ENCODE data around the gene MST1. TPM values are rescaled to one million over a fixed set of nuclear protein-coding genes. Genes with fewer than 3 reads are reported as not detected.

The MST1 gene
- total RNA-seq, 5 donors from 2014 or later (not counting 1 experiment from before 2014, with no cell fraction given) = 9.9 to 16.1 (median 12.6) TPM

DNA sequence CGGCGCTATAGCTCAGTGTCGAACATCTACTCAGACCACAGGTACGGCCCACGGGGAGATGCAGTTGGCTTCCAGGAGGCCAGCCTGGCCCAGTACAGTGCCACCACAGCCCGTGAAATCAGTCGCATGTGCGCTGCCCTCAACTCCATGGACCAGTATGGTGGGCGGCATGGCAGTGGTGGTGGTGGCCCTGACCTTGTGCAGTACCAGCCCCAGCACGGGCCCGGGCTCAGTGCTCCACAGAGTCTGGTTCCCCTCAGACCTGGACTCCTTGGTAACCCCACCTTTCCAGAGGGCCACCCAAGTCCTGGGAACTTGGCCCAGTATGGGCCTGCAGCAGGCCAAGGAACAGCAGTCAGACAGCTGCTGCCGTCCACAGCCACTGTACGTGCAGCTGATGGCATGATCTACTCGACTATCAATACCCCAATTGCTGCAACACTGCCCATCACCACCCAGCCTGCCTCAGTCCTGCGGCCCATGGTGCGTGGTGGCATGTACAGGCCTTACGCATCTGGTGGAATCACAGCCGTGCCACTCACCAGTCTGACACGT is 33.5 kb downstream of the MST1 start:
- Mint-ChIP-seq H3K27me3 (peaks cover 4 to 17% of the 10 kb centered on the region in 2 donors), H3K36me3 (no peaks in the 10 kb centered on the region), H3K4me1 (peaks cover 0 to 4% (median 0%) of the 10 kb centered on the region in 3 donors), H3K9me3 (no peaks in the 10 kb centered on the region), H3K4me3 (no peak overlapping the region), H3K27ac (no peak overlapping the region)
- ChIA-PET POLR2A (no interaction called here), CTCF (no interaction called here)
- Histone ChIP-seq H3K9me3 (no peaks in the 10 kb centered on the region), H3K4me1 (ENCODE audit: control insufficient read depth in 1 of 2, extremely low read depth in 1 of 2, insufficient read depth in 2 of 2, low read length in 2 of 2) (no peaks in the 10 kb centered on the region), H3K4me3 (ENCODE audit: control insufficient read depth in 1 of 2, extremely low read depth in 1 of 2, low read length in 1 of 2) (no peak overlapping the region), H3K27ac (ENCODE audit: low read length) (no peak overlapping the region), H3K27me3 (replicated peaks in 1 of 2; ENCODE audit: control insufficient read depth in 2 of 2, extremely low read depth in 1 of 2, insufficient read depth in 2 of 2, low read length in 1 of 2) (peaks cover 0 to 24% of the 10 kb centered on the region in 2 experiments), H3K36me3 (ENCODE audit: control insufficient read depth in 2 of 2, extremely low read depth in 1 of 2, insufficient read depth in 1 of 2, low read length in 1 of 2) (no peaks in the 10 kb centered on the region)
- no peak for DNase-seq
- 95% methylated on average over 19 of the region's 19 CpGs for WGBS (ENCODE audit: insufficient coverage)
- ATAC-seq (replicated peaks in 1 of 4) = no peak

DNA sequence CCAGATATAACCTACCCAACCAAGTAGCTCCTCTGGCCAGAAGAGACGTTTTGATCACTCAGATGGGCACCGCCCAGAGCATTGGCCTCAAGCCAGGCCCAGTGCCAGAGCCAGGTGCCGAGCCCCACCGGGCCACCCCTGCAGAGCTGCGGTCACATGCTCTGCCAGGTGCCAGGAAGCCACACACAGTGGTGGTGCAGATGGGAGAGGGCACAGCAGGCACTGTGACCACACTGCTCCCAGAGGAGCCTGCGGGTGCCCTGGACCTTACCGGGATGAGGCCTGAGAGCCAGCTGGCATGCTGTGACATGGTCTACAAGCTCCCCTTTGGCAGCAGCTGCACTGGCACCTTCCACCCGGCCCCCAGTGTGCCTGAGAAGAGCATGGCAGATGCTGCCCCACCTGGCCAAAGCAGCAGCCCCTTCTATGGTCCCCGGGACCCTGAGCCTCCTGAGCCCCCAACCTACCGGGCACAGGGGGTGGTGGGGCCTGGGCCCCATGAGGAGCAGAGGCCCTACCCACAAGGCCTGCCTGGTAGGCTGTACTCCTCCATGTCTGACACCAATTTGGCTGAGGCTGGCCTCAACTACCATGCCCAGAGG is 34.2 kb downstream of the MST1 start:
- H3K4me1 Mint-ChIP-seq = peaks cover 0 to 4% (median 0%) of the 10 kb centered on the region in 3 donors
- no peaks in the 10 kb centered on the region for H3K36me3 Mint-ChIP-seq
- H3K4me3 ChIP-seq (ENCODE audit: control insufficient read depth in 1 of 2, extremely low read depth in 1 of 2, low read length in 1 of 2) = no peak overlapping the region
- peaks cover 4 to 17% of the 10 kb centered on the region in 2 donors for H3K27me3 Mint-ChIP-seq
- WGBS (ENCODE audit: insufficient coverage) = 31% methylated on average over 9 of the region's 10 CpGs
- H3K27ac Mint-ChIP-seq = no peak overlapping the region
- no peak overlapping the region for H3K4me3 Mint-ChIP-seq
- no peaks in the 10 kb centered on the region for H3K9me3 Mint-ChIP-seq
- peaks cover 0 to 18% of the 10 kb centered on the region in 2 experiments for H3K27me3 ChIP-seq (replicated peaks in 1 of 2; ENCODE audit: control insufficient read depth in 2 of 2, extremely low read depth in 1 of 2, insufficient read depth in 2 of 2, low read length in 1 of 2)
- H3K36me3 ChIP-seq (ENCODE audit: control insufficient read depth in 2 of 2, extremely low read depth in 1 of 2, insufficient read depth in 1 of 2, low read length in 1 of 2) = no peaks in the 10 kb centered on the region
- H3K9me3 ChIP-seq = no peaks in the 10 kb centered on the region
- DNase-seq = no peak
- ChIA-PET CTCF (no interaction called here), POLR2A (no interaction called here)
- no peak overlapping the region for H3K27ac ChIP-seq (ENCODE audit: low read length)
- no peak for ATAC-seq (replicated peaks in 1 of 4)
- no peaks in the 10 kb centered on the region for H3K4me1 ChIP-seq (ENCODE audit: control insufficient read depth in 1 of 2, extremely low read depth in 1 of 2, insufficient read depth in 2 of 2, low read length in 2 of 2)

DNA sequence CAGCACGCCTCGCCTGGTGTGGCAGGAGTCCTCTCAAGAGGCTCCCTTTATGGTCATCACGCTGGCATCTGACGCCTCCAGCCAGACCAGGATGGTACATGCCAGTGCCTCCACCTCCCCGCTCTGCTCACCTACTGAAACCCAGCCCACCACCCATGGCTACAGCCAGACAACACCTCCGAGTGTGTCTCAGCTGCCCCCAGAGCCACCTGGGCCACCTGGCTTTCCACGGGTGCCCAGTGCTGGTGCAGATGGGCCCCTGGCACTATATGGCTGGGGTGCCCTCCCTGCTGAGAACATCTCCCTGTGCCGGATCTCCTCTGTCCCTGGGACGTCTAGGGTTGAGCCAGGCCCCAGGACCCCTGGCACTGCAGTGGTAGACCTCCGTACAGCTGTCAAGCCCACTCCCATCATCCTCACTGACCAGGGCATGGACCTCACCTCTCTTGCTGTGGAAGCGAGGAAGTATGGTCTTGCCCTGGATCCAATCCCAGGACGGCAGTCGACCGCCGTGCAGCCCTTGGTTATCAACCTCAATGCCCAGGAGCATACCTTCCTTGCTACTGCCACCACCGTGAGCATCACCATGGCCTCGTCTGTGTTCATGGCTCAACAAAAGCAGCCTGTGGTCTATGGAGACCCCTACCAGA is 35.0 kb downstream of the MST1 start:
- no peaks in the 10 kb centered on the region for H3K9me3 Mint-ChIP-seq
- H3K9me3 ChIP-seq = no peaks in the 10 kb centered on the region
- H3K4me3 ChIP-seq (ENCODE audit: control insufficient read depth in 1 of 2, extremely low read depth in 1 of 2, low read length in 1 of 2) = no peak overlapping the region
- H3K27ac ChIP-seq (ENCODE audit: low read length) = no peak overlapping the region
- H3K27me3 Mint-ChIP-seq = peaks cover 4 to 17% of the 10 kb centered on the region in 2 donors
- ATAC-seq (replicated peaks in 1 of 4) = no peak
- peaks cover 0 to 4% (median 0%) of the 10 kb centered on the region in 3 donors for H3K4me1 Mint-ChIP-seq
- H3K36me3 Mint-ChIP-seq = no peaks in the 10 kb centered on the region
- H3K27me3 ChIP-seq (replicated peaks in 1 of 2; ENCODE audit: control insufficient read depth in 2 of 2, extremely low read depth in 1 of 2, insufficient read depth in 2 of 2, low read length in 1 of 2) = peaks cover 0 to 17% of the 10 kb centered on the region in 2 experiments
- CTCF ChIA-PET = no interaction called here
- H3K4me3 Mint-ChIP-seq = no peak overlapping the region
- no peaks in the 10 kb centered on the region for H3K36me3 ChIP-seq (ENCODE audit: control insufficient read depth in 2 of 2, extremely low read depth in 1 of 2, insufficient read depth in 1 of 2, low read length in 1 of 2)
- no peak for DNase-seq
- POLR2A ChIA-PET = no interaction called here
- 78% methylated on average over 14 of the region's 17 CpGs for WGBS (ENCODE audit: insufficient coverage)
- H3K4me1 ChIP-seq (ENCODE audit: control insufficient read depth in 1 of 2, extremely low read depth in 1 of 2, insufficient read depth in 2 of 2, low read length in 2 of 2) = no peaks in the 10 kb centered on the region
- no peak overlapping the region for H3K27ac Mint-ChIP-seq

DNA sequence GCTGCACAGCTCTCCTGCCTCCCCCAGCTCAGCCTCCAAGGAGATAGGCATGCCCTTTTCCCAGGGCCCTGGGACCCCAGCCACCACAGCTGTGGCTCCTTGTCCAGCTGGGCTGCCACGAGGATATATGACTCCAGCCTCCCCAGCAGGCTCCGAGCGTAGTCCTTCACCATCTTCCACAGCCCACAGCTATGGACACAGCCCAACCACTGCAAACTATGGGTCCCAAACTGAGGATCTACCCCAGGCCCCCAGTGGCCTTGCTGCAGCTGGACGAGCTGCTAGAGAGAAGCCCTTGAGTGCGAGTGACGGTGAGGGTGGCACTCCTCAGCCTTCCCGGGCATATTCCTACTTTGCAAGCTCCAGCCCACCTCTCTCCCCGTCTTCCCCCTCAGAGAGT is 35.7 kb downstream of the MST1 start:
- Histone ChIP-seq H3K4me1 (ENCODE audit: control insufficient read depth in 1 of 2, extremely low read depth in 1 of 2, insufficient read depth in 2 of 2, low read length in 2 of 2) (no peaks in the 10 kb centered on the region), H3K9me3 (no peaks in the 10 kb centered on the region), H3K27me3 (replicated peaks in 1 of 2; ENCODE audit: control insufficient read depth in 2 of 2, extremely low read depth in 1 of 2, insufficient read depth in 2 of 2, low read length in 1 of 2) (peaks cover 0 to 17% of the 10 kb centered on the region in 2 experiments), H3K27ac (ENCODE audit: low read length) (no peak overlapping the region), H3K36me3 (ENCODE audit: control insufficient read depth in 2 of 2, extremely low read depth in 1 of 2, insufficient read depth in 1 of 2, low read length in 1 of 2) (no peaks in the 10 kb centered on the region), H3K4me3 (ENCODE audit: control insufficient read depth in 1 of 2, extremely low read depth in 1 of 2, low read length in 1 of 2) (no peak overlapping the region)
- H3K4me3 Mint-ChIP-seq = no peak overlapping the region
- no peak overlapping the region for H3K27ac Mint-ChIP-seq
- no peaks in the 10 kb centered on the region for H3K9me3 Mint-ChIP-seq
- DNase-seq = no peak
- ChIA-PET CTCF (no interaction called here), POLR2A (no interaction called here)
- ATAC-seq (replicated peaks in 1 of 4) = no peak
- H3K4me1 Mint-ChIP-seq = peaks cover 0 to 4% (median 0%) of the 10 kb centered on the region in 3 donors
- WGBS (ENCODE audit: insufficient coverage) = 89% methylated on average over 8 of the region's 8 CpGs
- H3K27me3 Mint-ChIP-seq = peaks cover 4 to 17% of the 10 kb centered on the region in 2 donors
- H3K36me3 Mint-ChIP-seq = no peaks in the 10 kb centered on the region

DNA sequence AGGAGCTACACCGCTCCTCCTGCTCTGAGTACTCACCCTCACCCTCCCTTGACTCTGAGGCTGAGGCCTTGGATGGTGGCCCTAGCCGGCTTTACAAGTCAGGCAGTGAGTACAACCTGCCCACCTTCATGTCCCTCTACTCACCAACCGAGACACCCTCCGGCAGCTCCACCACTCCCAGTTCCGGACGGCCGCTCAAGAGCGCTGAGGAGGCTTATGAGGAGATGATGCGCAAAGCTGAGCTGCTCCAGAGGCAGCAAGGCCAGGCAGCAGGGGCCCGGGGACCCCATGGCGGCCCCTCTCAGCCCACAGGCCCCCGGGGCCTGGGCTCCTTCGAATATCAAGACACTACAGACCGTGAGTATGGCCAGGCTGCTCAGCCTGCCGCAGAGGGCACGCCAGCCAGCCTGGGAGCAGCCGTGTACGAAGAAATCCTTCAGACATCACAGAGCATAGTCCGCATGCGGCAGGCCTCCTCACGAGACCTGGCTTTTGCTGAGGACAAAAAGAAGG is 36.3 kb downstream of the MST1 start:
- ChIA-PET CTCF (no interaction called here), POLR2A (no interaction called here)

DNA sequence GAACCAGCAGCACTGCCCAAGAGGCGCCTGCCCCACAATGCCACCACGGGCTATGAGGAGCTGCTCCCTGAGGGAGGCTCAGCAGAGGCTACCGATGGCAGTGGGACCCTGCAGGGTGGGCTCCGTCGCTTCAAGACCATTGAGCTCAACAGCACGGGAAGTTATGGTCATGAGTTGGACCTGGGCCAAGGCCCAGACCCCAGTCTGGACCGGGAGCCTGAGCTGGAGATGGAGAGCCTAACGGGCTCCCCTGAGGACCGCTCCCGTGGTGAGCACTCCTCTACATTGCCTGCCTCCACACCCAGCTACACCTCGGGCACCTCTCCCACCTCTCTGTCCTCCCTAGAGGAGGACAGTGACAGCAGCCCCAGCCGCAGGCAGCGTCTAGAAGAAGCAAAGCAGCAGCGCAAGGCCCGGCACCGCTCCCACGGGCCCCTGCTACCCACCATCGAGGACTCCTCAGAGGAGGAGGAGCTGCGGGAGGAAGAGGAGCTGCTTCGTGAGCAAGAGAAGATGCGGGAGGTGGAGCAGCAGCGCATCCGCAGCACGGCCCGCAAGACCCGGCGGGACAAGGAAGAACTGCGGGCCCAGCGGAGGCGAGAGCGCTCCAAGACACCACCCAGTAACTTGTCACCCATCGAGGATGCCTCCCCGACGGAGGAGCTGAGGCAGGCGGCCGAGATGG is 36.9 kb downstream of the MST1 start:
- no peaks in the 10 kb centered on the region for H3K9me3 Mint-ChIP-seq
- no peak overlapping the region for H3K4me3 ChIP-seq (ENCODE audit: control insufficient read depth in 1 of 2, extremely low read depth in 1 of 2, low read length in 1 of 2)

More for the DNA sequence above, 36.3 kb downstream of the MST1 start:
- H3K36me3 ChIP-seq (ENCODE audit: control insufficient read depth in 2 of 2, extremely low read depth in 1 of 2, insufficient read depth in 1 of 2, low read length in 1 of 2) = no peaks in the 10 kb centered on the region
- Mint-ChIP-seq H3K36me3 (no peaks in the 10 kb centered on the region), H3K4me1 (peaks cover 0 to 4% (median 0%) of the 10 kb centered on the region in 3 donors), H3K9me3 (no peaks in the 10 kb centered on the region), H3K27me3 (peaks cover 4 to 16% of the 10 kb centered on the region in 2 donors), H3K4me3 (no peak overlapping the region), H3K27ac (no peak overlapping the region)
- 89% methylated on average over 19 of the region's 21 CpGs for WGBS (ENCODE audit: insufficient coverage)
- H3K27ac ChIP-seq (ENCODE audit: low read length) = no peak overlapping the region
- H3K27me3 ChIP-seq (replicated peaks in 1 of 2; ENCODE audit: control insufficient read depth in 2 of 2, extremely low read depth in 1 of 2, insufficient read depth in 2 of 2, low read length in 1 of 2) = peaks cover 0 to 17% of the 10 kb centered on the region in 2 experiments
- no peak overlapping the region for H3K4me3 ChIP-seq (ENCODE audit: control insufficient read depth in 1 of 2, extremely low read depth in 1 of 2, low read length in 1 of 2)
- no peaks in the 10 kb centered on the region for H3K9me3 ChIP-seq
- ATAC-seq (replicated peaks in 1 of 4) (no peak), DNase-seq (no peak)
- no peaks in the 10 kb centered on the region for H3K4me1 ChIP-seq (ENCODE audit: control insufficient read depth in 1 of 2, extremely low read depth in 1 of 2, insufficient read depth in 2 of 2, low read length in 2 of 2)

More for the DNA sequence above, 36.9 kb downstream of the MST1 start:
- Mint-ChIP-seq H3K27me3 (peaks cover 4 to 11% of the 10 kb centered on the region in 2 donors), H3K27ac (no peak overlapping the region), H3K4me3 (no peak overlapping the region), H3K36me3 (no peaks in the 10 kb centered on the region), H3K4me1 (peaks cover 0 to 4% (median 0%) of the 10 kb centered on the region in 3 donors)
- ATAC-seq (replicated peaks in 1 of 4) = no peak
- Histone ChIP-seq H3K27ac (ENCODE audit: low read length) (no peak overlapping the region), H3K4me1 (ENCODE audit: control insufficient read depth in 1 of 2, extremely low read depth in 1 of 2, insufficient read depth in 2 of 2, low read length in 2 of 2) (no peaks in the 10 kb centered on the region), H3K9me3 (no peaks in the 10 kb centered on the region), H3K36me3 (ENCODE audit: control insufficient read depth in 2 of 2, extremely low read depth in 1 of 2, insufficient read depth in 1 of 2, low read length in 1 of 2) (no peaks in the 10 kb centered on the region), H3K27me3 (replicated peaks in 1 of 2; ENCODE audit: control insufficient read depth in 2 of 2, extremely low read depth in 1 of 2, insufficient read depth in 2 of 2, low read length in 1 of 2) (peaks cover 0 to 17% of the 10 kb centered on the region in 2 experiments)
- 87% methylated on average over 30 of the region's 36 CpGs for WGBS (ENCODE audit: insufficient coverage)
- CTCF ChIA-PET = no interaction called here
- DNase-seq = no peak
- POLR2A ChIA-PET = no interaction called here

Data from T-cell (primary cell).